ENCODE measurements around the gene KAZN. TPM values are rescaled to one million over a fixed set of nuclear protein-coding genes. Genes with fewer than 3 reads are reported as not detected.

Gene KAZN
- polyA plus RNA-seq, 1 donor (not counting 4 experiments of a cell fraction or from before 2014, with no cell fraction given) = 5.9 TPM

DNA sequence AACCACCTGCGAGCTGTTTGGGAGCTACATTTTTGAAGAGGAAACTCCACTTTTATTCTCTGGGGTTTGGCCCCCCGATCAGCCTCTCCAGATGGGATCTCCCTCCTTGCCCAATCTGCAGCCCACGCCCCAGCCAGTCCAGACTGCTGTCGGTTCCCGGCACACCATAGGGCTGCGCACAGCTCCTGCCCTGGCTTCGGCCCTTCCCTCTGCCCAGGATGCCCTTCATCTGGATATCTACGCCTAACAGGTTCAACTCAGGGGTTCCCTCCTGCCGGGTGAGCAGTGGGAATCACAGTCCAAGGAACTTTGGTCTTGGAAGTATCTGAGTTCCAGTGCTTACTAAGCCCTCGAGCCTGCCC is 135.3 kb downstream of the KAZN start:
- H3K79me2 ChIP-seq (ENCODE audit: control insufficient read depth, insufficient read depth, low read length) = no peaks in the 10 kb centered on the region
- H3K4me3 ChIP-seq (ENCODE audit: control insufficient read depth in 2 of 3, extremely low read depth in 1 of 3, insufficient read depth in 2 of 3, low read depth in 1 of 3, low read length in 3 of 3) = peak overlapping the region in 1 of 3 experiments; percentile 53
- peak overlapping the region; percentile 84 for H3K27ac ChIP-seq (ENCODE audit: control insufficient read depth, insufficient read depth, low read length)
- TF ChIP-seq, protein P1, sequence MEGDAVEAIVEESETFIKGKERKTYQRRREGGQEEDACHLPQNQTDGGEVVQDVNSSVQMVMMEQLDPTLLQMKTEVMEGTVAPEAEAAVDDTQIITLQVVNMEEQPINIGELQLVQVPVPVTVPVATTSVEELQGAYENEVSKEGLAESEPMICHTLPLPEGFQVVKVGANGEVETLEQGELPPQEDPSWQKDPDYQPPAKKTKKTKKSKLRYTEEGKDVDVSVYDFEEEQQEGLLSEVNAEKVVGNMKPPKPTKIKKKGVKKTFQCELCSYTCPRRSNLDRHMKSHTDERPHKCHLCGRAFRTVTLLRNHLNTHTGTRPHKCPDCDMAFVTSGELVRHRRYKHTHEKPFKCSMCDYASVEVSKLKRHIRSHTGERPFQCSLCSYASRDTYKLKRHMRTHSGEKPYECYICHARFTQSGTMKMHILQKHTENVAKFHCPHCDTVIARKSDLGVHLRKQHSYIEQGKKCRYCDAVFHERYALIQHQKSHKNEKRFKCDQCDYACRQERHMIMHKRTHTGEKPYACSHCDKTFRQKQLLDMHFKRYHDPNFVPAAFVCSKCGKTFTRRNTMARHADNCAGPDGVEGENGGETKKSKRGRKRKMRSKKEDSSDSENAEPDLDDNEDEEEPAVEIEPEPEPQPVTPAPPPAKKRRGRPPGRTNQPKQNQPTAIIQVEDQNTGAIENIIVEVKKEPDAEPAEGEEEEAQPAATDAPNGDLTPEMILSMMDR (optimal IDR thresholded peaks at IDR 0.05 in 1 of 3, IDR thresholded peaks at IDR 0.05 in 1 of 3, conservative IDR thresholded peaks at IDR 0.05 in 1 of 3; ENCODE audit: extremely low read depth in 1 of 3, insufficient read depth in 2 of 3, low read length in 3 of 3) = no peak
- no peak for TF ChIP-seq EZH2 (IDR thresholded peaks at IDR 0.05; ENCODE audit: low read length)
- H3K9me1 ChIP-seq (ENCODE audit: control insufficient read depth, extremely low read depth, insufficient read depth, low read length) = no peaks in the 10 kb centered on the region
- no peak for DNase-seq (ENCODE audit: low read depth, low spot score)
- H3K9me3 ChIP-seq (ENCODE audit: control insufficient read depth, low read depth, low read length) = no peaks in the 10 kb centered on the region
- peak overlapping the region; percentile 94 for H3K4me2 ChIP-seq (ENCODE audit: control insufficient read depth, extremely low read depth, insufficient read depth, low read depth, low read length)
- dilution Hi-C loops (cut with MboI; ENCODE audit: extremely low pct_ligation_motif_present, low sequenced_read_pairs) = no loop called here
- H3K36me3 ChIP-seq (ENCODE audit: control insufficient read depth in 2 of 2, extremely low read depth in 1 of 2, insufficient read depth in 2 of 2, low read length in 2 of 2) = no peaks in the 10 kb centered on the region
- H3K27me3 ChIP-seq (ENCODE audit: control insufficient read depth, extremely low read depth, insufficient read depth, low read length) = no peaks in the 10 kb centered on the region
- FAIRE-seq = no peak
- H3K4me1 ChIP-seq (ENCODE audit: control insufficient read depth, extremely low read depth, insufficient read depth, low read length) = peaks cover 32% of the 10 kb centered on the region
- H3K9ac ChIP-seq (ENCODE audit: control insufficient read depth, extremely low read depth, insufficient read depth, low read length) = peak overlapping the region; percentile 57
- H2AFZ ChIP-seq (ENCODE audit: control insufficient read depth, low read length) = peak overlapping the region; percentile 83
- no peaks in the 10 kb centered on the region for H4K20me1 ChIP-seq (ENCODE audit: control insufficient read depth, extremely low read depth, insufficient read depth, low read length)

GRCh38 chr1:14735841-14736240 is 137.4 kb downstream of the KAZN start:
- peaks cover 32% of the 10 kb centered on the region for H3K4me1 ChIP-seq (ENCODE audit: control insufficient read depth, extremely low read depth, insufficient read depth, low read length)
- no peaks in the 10 kb centered on the region for H3K79me2 ChIP-seq (ENCODE audit: control insufficient read depth, insufficient read depth, low read length)
- DNase-seq (ENCODE audit: low read depth, low spot score) (no peak), FAIRE-seq (no peak)
- H3K4me3 ChIP-seq (ENCODE audit: control insufficient read depth in 2 of 3, extremely low read depth in 1 of 3, insufficient read depth in 2 of 3, low read depth in 1 of 3, low read length in 3 of 3) = no peak overlapping the region
- H3K4me2 ChIP-seq (ENCODE audit: control insufficient read depth, extremely low read depth, insufficient read depth, low read depth, low read length) = no peak overlapping the region
- H4K20me1 ChIP-seq (ENCODE audit: control insufficient read depth, extremely low read depth, insufficient read depth, low read length) = no peaks in the 10 kb centered on the region
- no peaks in the 10 kb centered on the region for H3K9me1 ChIP-seq (ENCODE audit: control insufficient read depth, extremely low read depth, insufficient read depth, low read length)
- H2AFZ ChIP-seq (ENCODE audit: control insufficient read depth, low read length) = no peak overlapping the region
- H3K9me3 ChIP-seq (ENCODE audit: control insufficient read depth, low read depth, low read length) = no peaks in the 10 kb centered on the region
- H3K27me3 ChIP-seq (ENCODE audit: control insufficient read depth, extremely low read depth, insufficient read depth, low read length) = no peaks in the 10 kb centered on the region
- no peak overlapping the region for H3K27ac ChIP-seq (ENCODE audit: control insufficient read depth, insufficient read depth, low read length)
- dilution Hi-C loops (cut with MboI; ENCODE audit: extremely low pct_ligation_motif_present, low sequenced_read_pairs) = no loop called here
- H3K9ac ChIP-seq (ENCODE audit: control insufficient read depth, extremely low read depth, insufficient read depth, low read length) = no peak overlapping the region
- no peak for TF ChIP-seq EZH2 (IDR thresholded peaks at IDR 0.05; ENCODE audit: low read length)
- TF ChIP-seq, protein P1 (optimal IDR thresholded peaks at IDR 0.05 in 1 of 3, IDR thresholded peaks at IDR 0.05 in 1 of 3, conservative IDR thresholded peaks at IDR 0.05 in 1 of 3; ENCODE audit: extremely low read depth in 1 of 3, insufficient read depth in 2 of 3, low read length in 3 of 3) = no peak
- H3K36me3 ChIP-seq (ENCODE audit: control insufficient read depth in 2 of 2, extremely low read depth in 1 of 2, insufficient read depth in 2 of 2, low read length in 2 of 2) = no peaks in the 10 kb centered on the region
